A673 (cell line): ENCODE results near the gene BIVM. TPM values are rescaled to one million over a fixed set of nuclear protein-coding genes. Genes with fewer than 3 reads are reported as not detected.

Experiments
- BruUV-seq: library from RNA; stranded (reverse); fragments of 400-500 nt; replicated peaks from 2 replicates; lab custom pipeline; 2021; lab: Mats Ljungman, UMichigan
- CTCF ChIA-PET: fragments of 300-600 bp; sonication (Branson Sonifier 250); formaldehyde crosslinking; loops from one replicate; lab custom pipeline; 2022; ENCODE audit warnings: antibody characterized with exemption; lab: Charles Lee
- POLR2A ChIA-PET: fragments of 300-600 bp; sonication (Branson Sonifier 250); formaldehyde crosslinking; loops from one replicate; lab custom pipeline; 2022; ENCODE audit warnings: antibody characterized with exemption; ENCODE audit not compliant: low non-redundant PET; lab: Charles Lee
- DNase-seq: peaks from one replicate; pipeline ENCODE4 v3.0.0-alpha.2; 2015; ENCODE audit warnings: low spot score
- H3K27ac ChIP-seq: fragments of 200-600 bp; sonication (generic); 2 replicates; pipeline ENCODE4 v1.5.1; 2016; ENCODE audit warnings: mixed run types, low read depth, mild to moderate bottlenecking, mixed read lengths, antibody characterized with exemption, low read length; ENCODE audit not compliant: poor library complexity, severe bottlenecking
- H3K27me3 ChIP-seq: fragments of 200-600 bp; sonication (generic); replicated peaks from 2 replicates; pipeline ENCODE4 v1.6.1; 2017; ENCODE audit warnings: mixed run types, low read depth, mild to moderate bottlenecking, mixed read lengths, antibody characterized with exemption, low read length; ENCODE audit not compliant: insufficient read depth, poor library complexity
- H3K36me3 ChIP-seq: fragments of 200-600 bp; sonication (generic); 2 replicates; pipeline ENCODE4 v1.6.1; 2016; ENCODE audit warnings: mixed run types, mild to moderate bottlenecking, mixed read lengths, antibody characterized with exemption, low read length; ENCODE audit not compliant: insufficient read depth, poor library complexity, severe bottlenecking
- H3K4me1 ChIP-seq: fragments of 200-600 bp; sonication (generic); 2 replicates; pipeline ENCODE4 v1.6.1; 2017; ENCODE audit warnings: mixed run types, mild to moderate bottlenecking, mixed read lengths, antibody characterized with exemption, low read length; ENCODE audit not compliant: insufficient read depth, poor library complexity, severe bottlenecking
- H3K4me3 ChIP-seq: fragments of 200-600 bp; sonication (generic); 2 replicates; pipeline ENCODE4 v1.5.1; 2016; ENCODE audit warnings: low read depth, mixed run types, mild to moderate bottlenecking, mixed read lengths, low read length; ENCODE audit not compliant: poor library complexity, severe bottlenecking
- H3K9me3 ChIP-seq: fragments of 200-600 bp; sonication (generic); 2 replicates; pipeline ENCODE4 v1.6.1; 2016; ENCODE audit warnings: mixed run types, low read depth, mild to moderate bottlenecking, mixed read lengths, antibody characterized with exemption, low read length; ENCODE audit not compliant: poor library complexity, severe bottlenecking
- EZH2 ChIP-seq: fragments of 200-600 bp; sonication (generic); IDR thresholded peaks from 2 replicates; pipeline ENCODE4 v1.6.1; 2017; ENCODE audit warnings: borderline replicate concordance, low read depth, mild to moderate bottlenecking, mixed read lengths, antibody characterized with exemption, low read length; ENCODE audit not compliant: poor library complexity, severe bottlenecking
- intact Hi-C: fragments of 100-400 bp; cut with micrococcal nuclease; formaldehyde crosslinking; loops from one replicate; pipeline ENCODE4 v1.10.0; 2022; ENCODE audit not compliant: unreplicated experiment
- total RNA-seq: library from RNA; stranded (reverse); gene quantifications from 2 replicates; pipeline ENCODE4 v1.2.3, GENCODE V29; 2021
- TF ChIP-seq, protein P1 (sequence below): fragments of 300-800, 200-600 bp; sonication (generic); conservative IDR thresholded peaks from 2 replicates; pipeline ENCODE4 v1.5.1; 2017; ENCODE audit warnings: low read depth, mild to moderate bottlenecking, antibody characterized with exemption, low read length, moderate library complexity, mixed read lengths

Gene BIVM
- total RNA-seq, 1 experiment from 2014 or later, result 19.5 TPM

DNA sequence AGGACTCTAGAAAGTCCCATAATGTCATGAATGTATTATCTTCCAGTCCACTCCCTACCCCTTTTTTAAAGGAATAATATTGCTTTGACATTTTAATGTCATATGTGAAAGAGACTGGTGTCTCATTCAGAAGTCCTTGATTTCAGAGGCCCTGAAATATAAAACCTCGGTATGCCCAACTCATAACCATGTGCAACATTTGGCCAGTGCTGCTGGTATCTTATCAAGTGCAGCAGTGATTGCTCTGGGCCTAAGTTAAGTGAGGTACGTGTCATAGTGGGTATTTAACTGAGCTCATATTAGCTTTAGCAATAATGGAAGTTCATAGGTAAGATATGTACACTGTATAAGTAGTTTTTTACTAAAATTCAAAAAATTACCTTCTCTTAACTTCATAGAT, 40.1 kb upstream of the BIVM start:
- no peak overlapping the region for H3K27ac ChIP-seq
- no peak for DNase-seq
- H3K36me3 ChIP-seq, result no peaks in the 10 kb centered on the region
- TF ChIP-seq, protein P1, sequence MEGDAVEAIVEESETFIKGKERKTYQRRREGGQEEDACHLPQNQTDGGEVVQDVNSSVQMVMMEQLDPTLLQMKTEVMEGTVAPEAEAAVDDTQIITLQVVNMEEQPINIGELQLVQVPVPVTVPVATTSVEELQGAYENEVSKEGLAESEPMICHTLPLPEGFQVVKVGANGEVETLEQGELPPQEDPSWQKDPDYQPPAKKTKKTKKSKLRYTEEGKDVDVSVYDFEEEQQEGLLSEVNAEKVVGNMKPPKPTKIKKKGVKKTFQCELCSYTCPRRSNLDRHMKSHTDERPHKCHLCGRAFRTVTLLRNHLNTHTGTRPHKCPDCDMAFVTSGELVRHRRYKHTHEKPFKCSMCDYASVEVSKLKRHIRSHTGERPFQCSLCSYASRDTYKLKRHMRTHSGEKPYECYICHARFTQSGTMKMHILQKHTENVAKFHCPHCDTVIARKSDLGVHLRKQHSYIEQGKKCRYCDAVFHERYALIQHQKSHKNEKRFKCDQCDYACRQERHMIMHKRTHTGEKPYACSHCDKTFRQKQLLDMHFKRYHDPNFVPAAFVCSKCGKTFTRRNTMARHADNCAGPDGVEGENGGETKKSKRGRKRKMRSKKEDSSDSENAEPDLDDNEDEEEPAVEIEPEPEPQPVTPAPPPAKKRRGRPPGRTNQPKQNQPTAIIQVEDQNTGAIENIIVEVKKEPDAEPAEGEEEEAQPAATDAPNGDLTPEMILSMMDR, result no peak
- no peak for TF ChIP-seq EZH2
- BruUV-seq, result no TSS peak
- ChIA-PET CTCF (no interaction called here), POLR2A (no interaction called here)
- no peak overlapping the region for H3K4me3 ChIP-seq
- no peaks in the 10 kb centered on the region for H3K27me3 ChIP-seq
- no peaks in the 10 kb centered on the region for H3K4me1 ChIP-seq
- no peaks in the 10 kb centered on the region for H3K9me3 ChIP-seq
- intact Hi-C loops, result no loop called here

DNA sequence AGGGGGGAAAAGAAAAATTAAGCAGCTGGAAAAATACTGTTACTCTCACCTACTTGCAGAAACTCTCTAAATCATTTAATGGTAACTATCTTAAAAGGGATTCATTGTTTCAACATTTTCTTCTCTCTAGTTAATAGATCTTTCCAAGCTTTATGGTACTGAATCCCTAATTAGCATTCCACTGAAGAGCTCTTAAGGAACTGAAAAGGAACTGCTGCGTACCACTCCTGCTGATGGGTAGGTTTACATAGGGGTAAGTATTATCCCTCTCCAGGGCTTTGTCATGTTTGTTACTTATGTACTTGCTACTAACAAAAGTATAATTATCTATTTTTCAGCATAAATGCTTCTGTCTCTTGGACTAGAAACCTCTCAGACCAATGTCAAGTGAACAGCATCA, 37.8 kb upstream of the BIVM start:
- Histone ChIP-seq H3K36me3 (peaks cover 8% of the 10 kb centered on the region), H3K4me3 (no peak overlapping the region), H3K27ac (no peak overlapping the region), H3K9me3 (no peaks in the 10 kb centered on the region), H3K4me1 (no peaks in the 10 kb centered on the region), H3K27me3 (no peaks in the 10 kb centered on the region)
- ChIA-PET CTCF (no interaction called here), POLR2A (no interaction called here)
- intact Hi-C loops, result no loop called here
- TF ChIP-seq, protein P1, result no peak
- TF ChIP-seq EZH2, result no peak
- no peak for DNase-seq
- no TSS peak for BruUV-seq

GRCh38 chr13:102763741-102764140, 35.2 kb upstream of the BIVM start:
- POLR2A ChIA-PET, result no interaction called here
- Histone ChIP-seq H3K4me1 (no peaks in the 10 kb centered on the region), H3K36me3 (peaks cover 21% of the 10 kb centered on the region), H3K9me3 (no peaks in the 10 kb centered on the region), H3K27me3 (no peaks in the 10 kb centered on the region), H3K4me3 (no peak overlapping the region), H3K27ac (no peak overlapping the region)
- BruUV-seq, result no TSS peak
- CTCF ChIA-PET, result no interaction called here
- TF ChIP-seq EZH2, result no peak
- TF ChIP-seq, protein P1, result no peak
- intact Hi-C loops, result no loop called here
- no peak for DNase-seq
